HepG2 (cell line): ENCODE measurements around the gene ZNF771. TPM values are rescaled to one million over a fixed set of nuclear protein-coding genes. Genes with fewer than 3 reads are reported as not detected.

Source experiments
- ATAC-seq: fragments of 200-7000 bp; cut with Tn5 transposase; 3 replicates; pipeline ENCODE4 v1.9.1; 2020; ENCODE audit warnings: mild to moderate bottlenecking, moderate library complexity
- BruUV-seq: library from RNA; stranded (reverse); fragments of 400-500 nt; replicated peaks from 2 replicates; lab custom pipeline; 2021; lab: Mats Ljungman, UMichigan
- CTCF ChIA-PET: fragments of 300-600 bp; formaldehyde crosslinking; extraction: SDS; loops from one replicate; lab custom pipeline; 2021; ENCODE audit warnings: low total read pairs, inconsistent platforms, low intra/inter-chr PET ratio; lab: Yijun Ruan, JAX
- POLR2A ChIA-PET: fragments of 350-600 bp; sonication (Branson Sonifier 250); formaldehyde crosslinking; loops from one replicate; lab custom pipeline; 2020; ENCODE audit warnings: antibody characterized with exemption, inconsistent platforms; lab: Yijun Ruan, JAX
- DNase-seq: peaks from one replicate; pipeline ENCODE4 v3.0.0-alpha.2; 2015; ENCODE audit warnings: low spot score
- FAIRE-seq: peaks from 3 replicates; lab custom pipeline; 2011; peaks lifted over from hg19 to GRCh38; lab: Jason Lieb, UNC
- H2AFZ ChIP-seq: one replicate; pipeline ENCODE4 v1.6.1; 2011; ENCODE audit warnings: low read length, inconsistent platforms
- H3K27ac ChIP-seq: fragments of 300-600 bp; 3 replicates; pipeline ENCODE4 v1.8.0; 2011; ENCODE audit warnings: mixed run types, mild to moderate bottlenecking, mixed read lengths, low read length, inconsistent platforms; ENCODE audit not compliant: insufficient read depth; ENCODE audit errors: extremely low read length
- H3K27me3 ChIP-seq, 2 experiments: fragments of 200-600 bp in 1 of 2; 2 replicates in 1 of 2; 3 replicates in 1 of 2; pipeline versions ENCODE4 v1.6.0 to v1.8.0; 2011; ENCODE audit warnings: low read length in 2 of 2, mild to moderate bottlenecking in 2 of 2, moderate library complexity in 2 of 2, inconsistent platforms in 1 of 2; ENCODE audit not compliant: insufficient read depth in 2 of 2, control insufficient read depth in 1 of 2
- H3K36me3 ChIP-seq, 2 experiments: fragments of 200-600 bp in 1 of 2; replicated peaks in 1 of 2; 2 replicates in 1 of 2; 3 replicates in 1 of 2; pipeline versions ENCODE4 v1.5.1 to v1.8.0; 2011; ENCODE audit warnings: low read length in 2 of 2, inconsistent platforms in 1 of 2; ENCODE audit not compliant: insufficient read depth in 2 of 2, control insufficient read depth in 1 of 2
- H3K4me1 ChIP-seq: 2 replicates; pipeline ENCODE4 v1.5.1; 2012; ENCODE audit warnings: low read length, inconsistent platforms; ENCODE audit not compliant: insufficient read depth
- H3K4me2 ChIP-seq: 2 replicates; pipeline ENCODE4 v1.6.0; 2011; ENCODE audit warnings: low read depth, low read length, inconsistent platforms
- H3K4me3 ChIP-seq, 3 experiments: fragments of 200-600 bp in 1 of 3; sonication (generic), shearing (Covaris generic) in 1 of 3; replicated peaks in 1 of 3; 2 replicates each; pipeline ENCODE4 v1.5.1; 2011 to 2016; ENCODE audit warnings: low read length in 3 of 3, inconsistent platforms in 2 of 3, low read depth in 2 of 3, mild to moderate bottlenecking in 2 of 3, control low read depth in 1 of 3, mixed read lengths in 1 of 3; ENCODE audit not compliant: insufficient read depth in 1 of 3
- H3K79me2 ChIP-seq: one replicate; pipeline ENCODE4 v1.6.1; 2011; ENCODE audit warnings: low read length, inconsistent platforms; ENCODE audit not compliant: insufficient read depth
- H3K9ac ChIP-seq: 2 replicates; pipeline ENCODE4 v1.6.0; 2011; ENCODE audit warnings: mild to moderate bottlenecking, low read depth, low read length, inconsistent platforms; ENCODE audit not compliant: insufficient read depth
- H3K9me3 ChIP-seq: 2 replicates; pipeline ENCODE4 v1.5.1; 2012; ENCODE audit warnings: mild to moderate bottlenecking, low read length
- H4K20me1 ChIP-seq: 2 replicates; pipeline ENCODE4 v1.6.0; 2011; ENCODE audit warnings: inconsistent platforms, mild to moderate bottlenecking, low read length, moderate library complexity; ENCODE audit not compliant: insufficient read depth
- AGO2 ChIP-seq: fragments of 200-400 bp; formaldehyde crosslinking; optimal IDR thresholded peaks from 2 replicates; pipeline ENCODE3; 2017; ENCODE audit warnings: mild to moderate bottlenecking, low read depth, low read length, moderate library complexity
- HHEX ChIP-seq: IDR thresholded peaks from 2 replicates; pipeline ENCODE4 v1.6.1; 2016; ENCODE audit warnings: control low read depth
- HIVEP1 ChIP-seq: sonication (generic); formaldehyde crosslinking; IDR thresholded peaks from 2 replicates; pipeline ENCODE4 v1.4.0; 2020; ENCODE audit warnings: mild to moderate bottlenecking, missing genetic modification reagents
- POLR2G ChIP-seq: fragments of 200-400 bp; formaldehyde crosslinking; IDR thresholded peaks from 2 replicates; pipeline ENCODE4 v1.6.1; 2018; ENCODE audit warnings: mild to moderate bottlenecking, low read depth, low read length, moderate library complexity
- RAD21 ChIP-seq: fragments of 450-650 bp; formaldehyde crosslinking; IDR thresholded peaks from 2 replicates; pipeline ENCODE4 v1.5.0; 2020; ENCODE audit warnings: mild to moderate bottlenecking
- RARG ChIP-seq: sonication (generic); formaldehyde crosslinking; IDR thresholded peaks from 2 replicates; pipeline ENCODE4 v1.4.0; 2020; ENCODE audit warnings: low read depth, mild to moderate bottlenecking, missing genetic modification reagents
- RBFOX2 ChIP-seq: fragments of 200-400 bp; formaldehyde crosslinking; IDR thresholded peaks from 2 replicates; pipeline ENCODE4 v1.6.1; 2017; ENCODE audit warnings: low read depth, mild to moderate bottlenecking, low read length
- RELA ChIP-seq: sonication (generic); formaldehyde crosslinking; IDR thresholded peaks from 2 replicates; pipeline ENCODE4 v1.4.0; 2020; ENCODE audit warnings: missing genetic modification reagents
- SP140L ChIP-seq: sonication (generic); formaldehyde crosslinking; IDR thresholded peaks from 2 replicates; pipeline ENCODE4 v1.4.0; 2020; ENCODE audit warnings: missing genetic modification reagents, borderline replicate concordance
- U2AF2 ChIP-seq: fragments of 200-400 bp; formaldehyde crosslinking; IDR thresholded peaks from 2 replicates; pipeline ENCODE4 v1.6.1; 2017; ENCODE audit warnings: low read depth, mild to moderate bottlenecking, low read length
- ZNF776 ChIP-seq: sonication (generic); formaldehyde crosslinking; IDR thresholded peaks from 2 replicates; pipeline ENCODE4 v1.4.0; 2020; ENCODE audit warnings: mild to moderate bottlenecking, missing genetic modification reagents
- WGBS: methylation state at CpG from one replicate; pipeline ENCODE4 v1.1.6; 2017; ENCODE audit warnings: low lambda C conversion rate; 5-methylcytosine and 5-hydroxymethylcytosine counted together
- in situ Hi-C: cut with HindIII; loops from 2 replicates; pipeline ENCODE4 v1.10.0; 2017; ENCODE audit warnings: low pct_unique_long_range_greater_than_20kb; ENCODE audit not compliant: extremely low pct_ligation_motif_present
- intact Hi-C: fragments of 100-400 bp; cut with micrococcal nuclease; formaldehyde crosslinking; loops from one replicate; pipeline ENCODE4 v1.10.0; 2022; ENCODE audit not compliant: unreplicated experiment
- polyA plus RNA-seq, 8 experiments: library from polyadenylated mRNA; depleted of rRNA in 3 of 8; stranded (reverse) in 7 of 8; unstranded in 1 of 8; fragments of >200 nt; fragmentation: Illumina TruSeq in 4 of 8; extraction: Trizol in 4 of 8; gene quantifications; 2 replicates each; pipeline versions ENCODE4 v1.2.1 to v1.2.3, GENCODE V29; 2011 to 2016; ENCODE audit warnings: low read depth in 4 of 8, missing spikeins in 1 of 8, mixed read lengths in 1 of 8; ENCODE audit not compliant: insufficient read depth in 1 of 8
- total RNA-seq, 5 experiments: library from RNA; depleted of rRNA; stranded (reverse); fragments of >200 nt; fragmentation: Illumina TruSeq; extraction: Trizol; gene quantifications; 2 replicates each; pipeline ENCODE4 v1.2.3, GENCODE V29; 2016; ENCODE audit warnings: low read depth in 1 of 5
- TF ChIP-seq, protein P1 (sequence below): sonication (generic); formaldehyde crosslinking; IDR thresholded peaks from 2 replicates; pipeline ENCODE4 v1.4.0; 2020; ENCODE audit warnings: missing genetic modification reagents
- TF ChIP-seq, protein P2 (sequence below): sonication (generic); formaldehyde crosslinking; IDR thresholded peaks from 2 replicates; pipeline ENCODE4 v1.4.0; 2020; ENCODE audit warnings: missing genetic modification reagents, borderline replicate concordance

Gene ZNF771
- total and polyA plus RNA-seq, 2 of the 13 experiments (the other 11 are each of a cell fraction or from before 2014, with no cell fraction given), result 5.0 to 11.8 TPM

DNA sequence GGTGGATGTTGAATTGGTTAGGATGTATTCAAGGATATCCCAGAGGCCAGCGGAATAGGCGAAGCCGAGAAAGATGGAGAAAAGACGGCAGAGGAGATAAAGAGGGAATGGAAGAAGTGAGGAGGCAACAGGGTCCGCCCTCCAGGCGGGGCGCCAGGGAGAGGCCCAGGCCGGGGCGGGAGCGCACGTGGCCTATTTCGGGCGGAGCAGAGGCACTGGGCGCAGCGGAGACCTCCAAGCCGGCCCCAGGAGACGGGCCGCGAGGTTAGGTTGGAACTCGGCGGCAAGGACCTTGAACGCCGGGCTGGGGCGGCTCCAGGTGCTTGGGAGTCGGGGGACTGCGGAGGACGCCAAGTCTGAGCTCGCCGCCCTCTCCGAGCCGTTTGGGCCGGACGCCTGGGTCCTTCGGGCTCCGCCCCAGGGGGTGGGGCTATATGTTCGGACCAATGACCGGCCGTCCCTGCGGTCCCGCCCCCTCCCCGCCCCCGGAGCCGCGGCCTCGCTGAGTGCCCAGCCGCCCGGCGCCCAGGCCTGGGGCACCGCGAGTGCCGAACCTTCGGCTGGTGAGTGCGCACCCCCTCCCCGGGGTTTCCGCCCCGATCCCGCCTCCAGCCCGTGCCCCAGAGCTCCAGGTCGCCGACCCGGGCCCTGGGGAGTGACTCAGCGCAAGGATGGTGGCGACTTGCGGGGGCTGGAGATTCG lies at the start of gene ZNF771 (continued):
- TF ChIP-seq, protein P1, sequence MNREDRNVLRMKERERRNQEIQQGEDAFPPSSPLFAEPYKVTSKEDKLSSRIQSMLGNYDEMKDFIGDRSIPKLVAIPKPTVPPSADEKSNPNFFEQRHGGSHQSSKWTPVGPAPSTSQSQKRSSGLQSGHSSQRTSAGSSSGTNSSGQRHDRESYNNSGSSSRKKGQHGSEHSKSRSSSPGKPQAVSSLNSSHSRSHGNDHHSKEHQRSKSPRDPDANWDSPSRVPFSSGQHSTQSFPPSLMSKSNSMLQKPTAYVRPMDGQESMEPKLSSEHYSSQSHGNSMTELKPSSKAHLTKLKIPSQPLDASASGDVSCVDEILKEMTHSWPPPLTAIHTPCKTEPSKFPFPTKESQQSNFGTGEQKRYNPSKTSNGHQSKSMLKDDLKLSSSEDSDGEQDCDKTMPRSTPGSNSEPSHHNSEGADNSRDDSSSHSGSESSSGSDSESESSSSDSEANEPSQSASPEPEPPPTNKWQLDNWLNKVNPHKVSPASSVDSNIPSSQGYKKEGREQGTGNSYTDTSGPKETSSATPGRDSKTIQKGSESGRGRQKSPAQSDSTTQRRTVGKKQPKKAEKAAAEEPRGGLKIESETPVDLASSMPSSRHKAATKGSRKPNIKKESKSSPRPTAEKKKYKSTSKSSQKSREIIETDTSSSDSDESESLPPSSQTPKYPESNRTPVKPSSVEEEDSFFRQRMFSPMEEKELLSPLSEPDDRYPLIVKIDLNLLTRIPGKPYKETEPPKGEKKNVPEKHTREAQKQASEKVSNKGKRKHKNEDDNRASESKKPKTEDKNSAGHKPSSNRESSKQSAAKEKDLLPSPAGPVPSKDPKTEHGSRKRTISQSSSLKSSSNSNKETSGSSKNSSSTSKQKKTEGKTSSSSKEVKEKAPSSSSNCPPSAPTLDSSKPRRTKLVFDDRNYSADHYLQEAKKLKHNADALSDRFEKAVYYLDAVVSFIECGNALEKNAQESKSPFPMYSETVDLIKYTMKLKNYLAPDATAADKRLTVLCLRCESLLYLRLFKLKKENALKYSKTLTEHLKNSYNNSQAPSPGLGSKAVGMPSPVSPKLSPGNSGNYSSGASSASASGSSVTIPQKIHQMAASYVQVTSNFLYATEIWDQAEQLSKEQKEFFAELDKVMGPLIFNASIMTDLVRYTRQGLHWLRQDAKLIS (CRISPR knock-in tag), result 0 out of 2 replicates have a peak, but pooled peaks have one; percentile 40
- TF ChIP-seq SP140L (CRISPR knock-in tag), result 0 out of 2 replicates have a peak, but pooled peaks have one; percentile 69
- TF ChIP-seq HHEX (CRISPR knock-in tag), result no peak

DNA sequence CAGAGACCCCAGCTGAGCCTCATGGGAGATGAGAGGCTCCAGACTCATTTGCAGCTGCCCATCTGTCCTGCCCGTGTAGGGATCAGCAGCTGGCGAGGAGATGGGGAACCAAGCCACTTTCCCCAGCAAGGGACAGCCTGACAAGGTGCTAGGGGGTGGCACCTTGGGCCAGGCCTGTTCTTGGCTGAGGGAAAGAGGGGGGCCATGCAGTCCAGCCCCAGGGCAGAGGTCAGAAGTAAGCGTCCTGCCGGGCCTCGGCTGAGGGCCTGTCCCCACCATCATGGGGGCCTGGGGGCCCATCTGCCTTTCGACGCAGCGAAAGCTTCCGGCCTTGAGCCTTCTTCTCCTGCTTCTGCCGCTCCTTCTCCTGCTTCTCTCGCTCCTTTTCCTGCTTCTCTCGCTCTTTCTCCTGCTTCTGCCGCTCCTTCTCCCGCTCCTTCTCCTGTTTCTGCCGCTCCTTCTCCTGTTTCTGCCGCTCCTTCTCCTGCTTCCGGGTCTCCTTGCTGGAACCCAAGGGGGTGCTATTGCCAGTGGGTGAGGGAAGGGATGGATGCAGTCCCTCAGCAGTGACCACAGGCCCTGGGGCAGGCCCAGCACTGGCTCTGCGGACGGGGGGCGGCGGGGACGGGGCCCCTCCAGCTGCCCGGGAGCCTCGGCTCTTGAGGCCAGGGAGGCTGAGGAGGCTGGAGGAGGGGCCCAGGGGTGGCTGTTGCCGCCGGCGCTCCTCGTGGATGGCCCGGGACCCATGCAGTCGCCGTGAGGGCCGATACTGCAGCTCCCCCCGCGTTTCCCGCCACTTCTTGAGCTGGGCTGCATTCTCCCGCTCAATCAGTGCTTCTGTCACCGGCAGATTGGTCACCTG lies 49.5 kb upstream of the ZNF771 start:
- FAIRE-seq (no peak), ATAC-seq (no peak), DNase-seq (no peak)
- Histone ChIP-seq H3K9me3 (no peaks in the 10 kb centered on the region), H3K36me3 (peaks cover 12 to 40% of the 10 kb centered on the region in 2 experiments), H2AFZ (no peak overlapping the region), H3K9ac (no peak overlapping the region; the same call in 1 of the 2 replicates), H3K4me1 (peaks cover 43% of the 10 kb centered on the region), H3K79me2 (peaks cover 26% of the 10 kb centered on the region), H3K27ac (peak overlapping the region; percentile 5), H4K20me1 (no peaks in the 10 kb centered on the region), H3K4me3 (no peak overlapping the region), H3K4me2 (0 out of 2 replicates have a peak overlapping the region, but pooled peaks have one; percentile 95), H3K27me3 (no peaks in the 10 kb centered on the region; a peak in 1 of 5 replicates)
- no TSS peak for BruUV-seq
- ChIA-PET POLR2A (interaction anchor here (1.7 to 6.7 kb wide), 2 partner anchors 12 to 52 kb away, joined by 4 to 94 read pairs; partner anchors contain the start of gene TBC1D10B), CTCF (no interaction called here)
- in situ Hi-C loops (loop anchor here (10.0 kb wide), 1 partner anchor 257 kb away; the partner anchor contains the start of gene ZNF689), intact Hi-C loops (no loop called here)
- 92% methylated on average over 37 of the region's 37 CpGs for WGBS
- peak; percentile 8; the same call in 1 of the 2 replicates for TF ChIP-seq RAD21 (CRISPR knock-in tag)
- no peak for TF ChIP-seq RARG (CRISPR knock-in tag)
- peak; percentile 63 for TF ChIP-seq AGO2
- 0 out of 2 replicates have a peak, but pooled peaks have one; percentile 24 for TF ChIP-seq ZNF776
- peak; percentile 38; the same call in 1 of the 2 replicates for TF ChIP-seq HIVEP1
- TF ChIP-seq, protein P2, sequence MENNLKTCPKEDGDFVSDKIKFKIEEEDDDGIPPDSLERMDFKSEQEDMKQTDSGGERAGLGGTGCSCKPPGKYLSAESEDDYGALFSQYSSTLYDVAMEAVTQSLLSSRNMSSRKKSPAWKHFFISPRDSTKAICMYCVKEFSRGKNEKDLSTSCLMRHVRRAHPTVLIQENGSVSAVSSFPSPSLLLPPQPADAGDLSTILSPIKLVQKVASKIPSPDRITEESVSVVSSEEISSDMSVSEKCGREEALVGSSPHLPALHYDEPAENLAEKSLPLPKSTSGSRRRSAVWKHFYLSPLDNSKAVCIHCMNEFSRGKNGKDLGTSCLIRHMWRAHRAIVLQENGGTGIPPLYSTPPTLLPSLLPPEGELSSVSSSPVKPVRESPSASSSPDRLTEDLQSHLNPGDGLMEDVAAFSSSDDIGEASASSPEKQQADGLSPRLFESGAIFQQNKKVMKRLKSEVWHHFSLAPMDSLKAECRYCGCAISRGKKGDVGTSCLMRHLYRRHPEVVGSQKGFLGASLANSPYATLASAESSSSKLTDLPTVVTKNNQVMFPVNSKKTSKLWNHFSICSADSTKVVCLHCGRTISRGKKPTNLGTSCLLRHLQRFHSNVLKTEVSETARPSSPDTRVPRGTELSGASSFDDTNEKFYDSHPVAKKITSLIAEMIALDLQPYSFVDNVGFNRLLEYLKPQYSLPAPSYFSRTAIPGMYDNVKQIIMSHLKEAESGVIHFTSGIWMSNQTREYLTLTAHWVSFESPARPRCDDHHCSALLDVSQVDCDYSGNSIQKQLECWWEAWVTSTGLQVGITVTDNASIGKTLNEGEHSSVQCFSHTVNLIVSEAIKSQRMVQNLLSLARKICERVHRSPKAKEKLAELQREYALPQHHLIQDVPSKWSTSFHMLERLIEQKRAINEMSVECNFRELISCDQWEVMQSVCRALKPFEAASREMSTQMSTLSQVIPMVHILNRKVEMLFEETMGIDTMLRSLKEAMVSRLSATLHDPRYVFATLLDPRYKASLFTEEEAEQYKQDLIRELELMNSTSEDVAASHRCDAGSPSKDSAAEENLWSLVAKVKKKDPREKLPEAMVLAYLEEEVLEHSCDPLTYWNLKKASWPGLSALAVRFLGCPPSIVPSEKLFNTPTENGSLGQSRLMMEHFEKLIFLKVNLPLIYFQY (CRISPR knock-in tag), result no peak
- peak; percentile 12; the same call in 1 of the 2 replicates for TF ChIP-seq POLR2G
- no peak for TF ChIP-seq U2AF2
- no peak for TF ChIP-seq RELA
- peak; percentile 55 for TF ChIP-seq RBFOX2
